Measurements from ENCODE around the gene MSL1.

GRCh38 chr17:40173778-40174135 lies 52.0 kb downstream of the MSL1 start:
- no peak for TF ChIP-seq MLLT1 (IDR thresholded peaks at IDR 0.05)
- no peak for TF ChIP-seq CTCF (IDR thresholded peaks at IDR 0.05 in 2 of 3, conservative IDR thresholded peaks at IDR 0.05 in 1 of 3; ENCODE audit: insufficient read depth in 2 of 3, low read depth in 1 of 3, low read length in 3 of 3)
- no peak for TF ChIP-seq MED1 (CRISPR knock-in tag; IDR thresholded peaks at IDR 0.05; ENCODE audit: borderline replicate concordance)
- no peak for TF ChIP-seq ZNF133 (CRISPR knock-in tag; IDR thresholded peaks at IDR 0.05)
- TF ChIP-seq GTF2F1 (IDR thresholded peaks at IDR 0.05; ENCODE audit: low read depth, low read length), result no peak
- TF ChIP-seq MITF (IDR thresholded peaks at IDR 0.05), result no peak
- TF ChIP-seq TCF3 (CRISPR knock-in tag; IDR thresholded peaks at IDR 0.05), result no peak
- no peak for TF ChIP-seq ELK1 (CRISPR knock-in tag; IDR thresholded peaks at IDR 0.05)
- no peak for TF ChIP-seq SNIP1 (IDR thresholded peaks at IDR 0.05; ENCODE audit: low read depth)
- TF ChIP-seq SMAD3 (CRISPR knock-in tag; conservative IDR thresholded peaks at IDR 0.05), result no peak
- TF ChIP-seq YBX1 (IDR thresholded peaks at IDR 0.05), result no peak
